Activated T-cell treated with anti-CD3 and anti-CD28 coated beads, Interleukin-2, amount 50 U/mL, for 4 hours (primary cell): ENCODE measurements around the gene ARL6IP4. TPM values are rescaled to one million over a fixed set of nuclear protein-coding genes. Genes with fewer than 3 reads are reported as not detected.

Source experiments
- ATAC-seq, 2 donors: fragments of 200-7000 bp; cut with Tn5 transposase; one replicate each; pipeline ENCODE4 v1.10.0; 2021
- DNase-seq: peaks from one replicate; pipeline ENCODE4 v3.0.0-alpha.2; 2020
- H3K27me3 Mint-ChIP-seq: one replicate; pipeline ENCODE4 v1.8.0; 2021; ENCODE audit warnings: low read depth, mixed read lengths
- H3K36me3 Mint-ChIP-seq: one replicate; pipeline ENCODE4 v1.8.0; 2022; ENCODE audit warnings: mixed read lengths; ENCODE audit not compliant: insufficient read depth
- H3K4me1 Mint-ChIP-seq: one replicate; pipeline ENCODE4 v1.8.0; 2021; ENCODE audit warnings: low read depth, mixed read lengths
- H3K4me3 Mint-ChIP-seq: one replicate; pipeline ENCODE4 v1.8.0; 2021; ENCODE audit warnings: mild to moderate bottlenecking, moderate library complexity, mixed read lengths
- H3K9me3 Mint-ChIP-seq: one replicate; pipeline ENCODE4 v1.8.0; 2021; ENCODE audit warnings: mixed read lengths
- total RNA-seq, 3 donors: library from RNA; stranded (reverse); gene quantifications; one replicate each; pipeline ENCODE4 v1.2.1, GENCODE V29; 2021

Gene ARL6IP4
- total RNA-seq, 3 donors from 2014 or later: 118 to 141 (median 129) TPM

- H3K9me3 Mint-ChIP-seq: no peaks in the 10 kb centered on the region
- no peak overlapping the region for H3K4me3 Mint-ChIP-seq
- no peak for ATAC-seq
- H3K36me3 Mint-ChIP-seq: peaks cover 10% of the 10 kb centered on the region
- peaks cover 16% of the 10 kb centered on the region for H3K4me1 Mint-ChIP-seq
- no peak for DNase-seq
- H3K27me3 Mint-ChIP-seq: no peaks in the 10 kb centered on the region
Observed at GRCh38 chr12:122988036-122988435, 7.6 kb downstream of the ARL6IP4 start.

GRCh38 chr12:122988612-122989212, 8.2 kb downstream of the ARL6IP4 start:
- no peaks in the 10 kb centered on the region for H3K9me3 Mint-ChIP-seq
- no peak overlapping the region for H3K4me3 Mint-ChIP-seq
- H3K36me3 Mint-ChIP-seq: peaks cover 10% of the 10 kb centered on the region
- no peak for ATAC-seq
- H3K4me1 Mint-ChIP-seq: peaks cover 10% of the 10 kb centered on the region
- H3K27me3 Mint-ChIP-seq: no peaks in the 10 kb centered on the region
- no peak for DNase-seq

GRCh38 chr12:122989225-122989839, 8.9 kb downstream of the ARL6IP4 start:
- Mint-ChIP-seq H3K4me1 (peaks cover 4% of the 10 kb centered on the region), H3K27me3 (no peaks in the 10 kb centered on the region), H3K36me3 (peaks cover 10% of the 10 kb centered on the region), H3K4me3 (no peak overlapping the region), H3K9me3 (no peaks in the 10 kb centered on the region)
- no peak for ATAC-seq
- no peak for DNase-seq

- DNase-seq (no peak), ATAC-seq (no peak)
- H3K9me3 Mint-ChIP-seq: no peaks in the 10 kb centered on the region
- no peaks in the 10 kb centered on the region for H3K27me3 Mint-ChIP-seq
- H3K4me1 Mint-ChIP-seq: no peaks in the 10 kb centered on the region
- H3K36me3 Mint-ChIP-seq: peaks cover 7% of the 10 kb centered on the region
- H3K4me3 Mint-ChIP-seq: no peak overlapping the region
Observed at GRCh38 chr12:122989874-122990419, 9.5 kb downstream of the ARL6IP4 start.

- Mint-ChIP-seq H3K4me3 (no peak overlapping the region), H3K4me1 (no peaks in the 10 kb centered on the region), H3K9me3 (no peaks in the 10 kb centered on the region), H3K36me3 (peaks cover 6% of the 10 kb centered on the region), H3K27me3 (no peaks in the 10 kb centered on the region)
- ATAC-seq (no peak), DNase-seq (no peak)
Observed at GRCh38 chr12:122990561-122990960, 10.1 kb downstream of the ARL6IP4 start.

- H3K36me3 Mint-ChIP-seq: peaks cover 6% of the 10 kb centered on the region
- no peak for DNase-seq
- H3K4me3 Mint-ChIP-seq: no peak overlapping the region
- ATAC-seq: no peak
- H3K4me1 Mint-ChIP-seq: no peaks in the 10 kb centered on the region
- H3K9me3 Mint-ChIP-seq: no peaks in the 10 kb centered on the region
- H3K27me3 Mint-ChIP-seq: no peaks in the 10 kb centered on the region
Observed at GRCh38 chr12:122990961-122991622, 10.6 kb downstream of the ARL6IP4 start.

- no peaks in the 10 kb centered on the region for H3K27me3 Mint-ChIP-seq
- no peaks in the 10 kb centered on the region for H3K4me1 Mint-ChIP-seq
- no peak overlapping the region for H3K4me3 Mint-ChIP-seq
- H3K36me3 Mint-ChIP-seq: peaks cover 4% of the 10 kb centered on the region
- no peak for DNase-seq
- H3K9me3 Mint-ChIP-seq: no peaks in the 10 kb centered on the region
- no peak for ATAC-seq
Observed at GRCh38 chr12:122991623-122992275, 11.3 kb downstream of the ARL6IP4 start.

GRCh38 chr12:122992386-122992785, 11.9 kb downstream of the ARL6IP4 start:
- peaks cover 2% of the 10 kb centered on the region for H3K36me3 Mint-ChIP-seq
- no peaks in the 10 kb centered on the region for H3K27me3 Mint-ChIP-seq
- H3K4me3 Mint-ChIP-seq: no peak overlapping the region
- ATAC-seq (no peak), DNase-seq (no peak)
- H3K4me1 Mint-ChIP-seq: no peaks in the 10 kb centered on the region
- no peaks in the 10 kb centered on the region for H3K9me3 Mint-ChIP-seq

GRCh38 chr12:122994140-122994675, 13.7 kb downstream of the ARL6IP4 start:
- H3K27me3 Mint-ChIP-seq: no peaks in the 10 kb centered on the region
- H3K4me1 Mint-ChIP-seq: no peaks in the 10 kb centered on the region
- no peaks in the 10 kb centered on the region for H3K9me3 Mint-ChIP-seq
- H3K4me3 Mint-ChIP-seq: no peak overlapping the region
- H3K36me3 Mint-ChIP-seq: no peaks in the 10 kb centered on the region
- ATAC-seq: no peak
- DNase-seq: no peak

GRCh38 chr12:122994781-122995502, 14.5 kb downstream of the ARL6IP4 start:
- no peaks in the 10 kb centered on the region for H3K9me3 Mint-ChIP-seq
- no peak for ATAC-seq
- no peaks in the 10 kb centered on the region for H3K36me3 Mint-ChIP-seq
- no peak for DNase-seq
- H3K27me3 Mint-ChIP-seq: no peaks in the 10 kb centered on the region
- no peaks in the 10 kb centered on the region for H3K4me1 Mint-ChIP-seq
- H3K4me3 Mint-ChIP-seq: no peak overlapping the region

GRCh38 chr12:122995503-122996187, 15.2 kb downstream of the ARL6IP4 start:
- H3K27me3 Mint-ChIP-seq: no peaks in the 10 kb centered on the region
- H3K4me3 Mint-ChIP-seq: no peak overlapping the region
- no peaks in the 10 kb centered on the region for H3K36me3 Mint-ChIP-seq
- no peaks in the 10 kb centered on the region for H3K9me3 Mint-ChIP-seq
- ATAC-seq: no peak
- no peak for DNase-seq
- H3K4me1 Mint-ChIP-seq: no peaks in the 10 kb centered on the region

- Mint-ChIP-seq H3K27me3 (no peaks in the 10 kb centered on the region), H3K36me3 (no peaks in the 10 kb centered on the region), H3K4me1 (no peaks in the 10 kb centered on the region), H3K9me3 (no peaks in the 10 kb centered on the region), H3K4me3 (no peak overlapping the region)
- ATAC-seq: no peak
- DNase-seq: no peak
Observed at GRCh38 chr12:122996188-122996601, 15.7 kb downstream of the ARL6IP4 start.

- Mint-ChIP-seq H3K27me3 (no peaks in the 10 kb centered on the region), H3K4me1 (no peaks in the 10 kb centered on the region), H3K9me3 (no peaks in the 10 kb centered on the region), H3K36me3 (peaks cover 2% of the 10 kb centered on the region), H3K4me3 (no peak overlapping the region)
- ATAC-seq (no peak), DNase-seq (no peak)
Observed at GRCh38 chr12:122996621-122997342, 16.3 kb downstream of the ARL6IP4 start.
